Ishikawa (cell line): Measurements from ENCODE around the gene ANKDD1A.

Experiments
- EP300 ChIP-seq: IDR thresholded peaks from 2 replicates; pipeline ENCODE4 v1.6.1; 2012; ENCODE audit warnings: borderline replicate concordance
- ZBTB7A ChIP-seq: IDR thresholded peaks from 2 replicates; pipeline ENCODE4 v1.6.1; 2012; ENCODE audit warnings: low read depth
- TF ChIP-seq, protein P1 (sequence below): IDR thresholded peaks from 2 replicates; pipeline ENCODE4 v1.6.1; 2012; ENCODE audit warnings: low read depth, mild to moderate bottlenecking
- TF ChIP-seq, protein P2 (sequence below): IDR thresholded peaks from 2 replicates; pipeline ENCODE4 v1.6.1; 2012
- TF ChIP-seq, protein P3 (sequence below): IDR thresholded peaks from 2 replicates; pipeline ENCODE4 v1.6.1; 2012

DNA sequence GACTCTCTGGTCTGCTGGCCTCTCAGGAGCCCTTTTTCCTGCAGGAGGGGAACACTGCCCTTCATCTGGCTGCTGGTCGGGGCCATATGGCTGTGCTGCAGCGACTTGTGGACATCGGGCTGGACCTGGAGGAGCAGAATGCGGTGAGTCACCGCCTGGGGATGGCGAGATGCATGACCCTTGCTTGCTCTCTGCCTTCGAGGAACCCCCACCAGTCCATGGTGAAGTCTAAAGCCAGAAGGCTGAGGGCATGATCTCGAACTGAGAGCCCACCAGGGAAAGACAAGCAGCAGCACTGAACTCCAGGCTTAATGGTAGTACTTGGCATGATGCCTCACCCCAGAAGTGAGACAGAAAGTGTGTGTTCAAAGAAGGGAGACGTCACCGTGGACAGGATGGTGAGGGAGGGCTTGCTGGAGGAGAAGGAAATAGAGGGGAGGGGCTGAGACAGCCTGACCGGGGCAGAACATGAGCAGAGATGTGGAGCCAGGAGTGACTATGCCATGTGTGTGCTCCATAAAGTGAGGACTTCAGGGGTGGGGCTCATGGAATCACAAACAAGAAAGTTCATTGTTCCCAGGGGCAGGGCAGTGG, 19.2 kb downstream of the ANKDD1A start:
- TF ChIP-seq, protein P1, sequence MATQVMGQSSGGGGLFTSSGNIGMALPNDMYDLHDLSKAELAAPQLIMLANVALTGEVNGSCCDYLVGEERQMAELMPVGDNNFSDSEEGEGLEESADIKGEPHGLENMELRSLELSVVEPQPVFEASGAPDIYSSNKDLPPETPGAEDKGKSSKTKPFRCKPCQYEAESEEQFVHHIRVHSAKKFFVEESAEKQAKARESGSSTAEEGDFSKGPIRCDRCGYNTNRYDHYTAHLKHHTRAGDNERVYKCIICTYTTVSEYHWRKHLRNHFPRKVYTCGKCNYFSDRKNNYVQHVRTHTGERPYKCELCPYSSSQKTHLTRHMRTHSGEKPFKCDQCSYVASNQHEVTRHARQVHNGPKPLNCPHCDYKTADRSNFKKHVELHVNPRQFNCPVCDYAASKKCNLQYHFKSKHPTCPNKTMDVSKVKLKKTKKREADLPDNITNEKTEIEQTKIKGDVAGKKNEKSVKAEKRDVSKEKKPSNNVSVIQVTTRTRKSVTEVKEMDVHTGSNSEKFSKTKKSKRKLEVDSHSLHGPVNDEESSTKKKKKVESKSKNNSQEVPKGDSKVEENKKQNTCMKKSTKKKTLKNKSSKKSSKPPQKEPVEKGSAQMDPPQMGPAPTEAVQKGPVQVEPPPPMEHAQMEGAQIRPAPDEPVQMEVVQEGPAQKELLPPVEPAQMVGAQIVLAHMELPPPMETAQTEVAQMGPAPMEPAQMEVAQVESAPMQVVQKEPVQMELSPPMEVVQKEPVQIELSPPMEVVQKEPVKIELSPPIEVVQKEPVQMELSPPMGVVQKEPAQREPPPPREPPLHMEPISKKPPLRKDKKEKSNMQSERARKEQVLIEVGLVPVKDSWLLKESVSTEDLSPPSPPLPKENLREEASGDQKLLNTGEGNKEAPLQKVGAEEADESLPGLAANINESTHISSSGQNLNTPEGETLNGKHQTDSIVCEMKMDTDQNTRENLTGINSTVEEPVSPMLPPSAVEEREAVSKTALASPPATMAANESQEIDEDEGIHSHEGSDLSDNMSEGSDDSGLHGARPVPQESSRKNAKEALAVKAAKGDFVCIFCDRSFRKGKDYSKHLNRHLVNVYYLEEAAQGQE = no peak
- no peak for TF ChIP-seq ZBTB7A
- TF ChIP-seq EP300 = no peak
- TF ChIP-seq, protein P2, sequence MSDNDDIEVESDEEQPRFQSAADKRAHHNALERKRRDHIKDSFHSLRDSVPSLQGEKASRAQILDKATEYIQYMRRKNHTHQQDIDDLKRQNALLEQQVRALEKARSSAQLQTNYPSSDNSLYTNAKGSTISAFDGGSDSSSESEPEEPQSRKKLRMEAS = no peak
- TF ChIP-seq, protein P3, sequence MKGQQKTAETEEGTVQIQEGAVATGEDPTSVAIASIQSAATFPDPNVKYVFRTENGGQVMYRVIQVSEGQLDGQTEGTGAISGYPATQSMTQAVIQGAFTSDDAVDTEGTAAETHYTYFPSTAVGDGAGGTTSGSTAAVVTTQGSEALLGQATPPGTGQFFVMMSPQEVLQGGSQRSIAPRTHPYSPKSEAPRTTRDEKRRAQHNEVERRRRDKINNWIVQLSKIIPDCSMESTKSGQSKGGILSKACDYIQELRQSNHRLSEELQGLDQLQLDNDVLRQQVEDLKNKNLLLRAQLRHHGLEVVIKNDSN = no peak
